H1 (cell line): ENCODE measurements around the gene PCDH9. TPM values are rescaled to one million over a fixed set of nuclear protein-coding genes. Genes with fewer than 3 reads are reported as not detected.

Source experiments
- CTCF ChIA-PET: fragments of 300-600 bp; sonication (Branson Sonifier 250); formaldehyde crosslinking; loops from one replicate; lab custom pipeline; 2021; ENCODE audit not compliant: partially characterized antibody; lab: Charles Lee
- POLR2A ChIA-PET: fragments of 300-600 bp; sonication (Branson Sonifier 250); formaldehyde crosslinking; loops from one replicate; lab custom pipeline; 2021; ENCODE audit warnings: inconsistent platforms; ENCODE audit not compliant: partially characterized antibody; lab: Charles Lee
- DNase-seq, 2 experiments: peaks; one replicate each; pipeline versions ENCODE4 v3.0.0 to v3.0.0-alpha.2; 2010 to 2022; ENCODE audit warnings: low spot score in 2 of 2, low read depth in 1 of 2, mixed read lengths in 1 of 2
- FAIRE-seq: peaks from 2 replicates; lab custom pipeline; 2011; peaks lifted over from hg19 to GRCh38; lab: Jason Lieb, UNC
- H2AFZ ChIP-seq: 2 replicates; pipeline ENCODE4 v1.8.1; 2012; ENCODE audit warnings: low read length, inconsistent platforms
- H2AK5ac ChIP-seq: 2 replicates; pipeline ENCODE4 v1.6.1; 2013; ENCODE audit warnings: low read depth, low read length
- H2BK120ac ChIP-seq: replicated peaks from 2 replicates; pipeline ENCODE3; 2013; ENCODE audit warnings: low read depth, low read length, inconsistent platforms
- H2BK12ac ChIP-seq: 2 replicates; pipeline ENCODE4 v1.6.1; 2013; ENCODE audit warnings: low read depth, low read length
- H2BK15ac ChIP-seq: 2 replicates; pipeline ENCODE4 v1.6.1; 2013; ENCODE audit warnings: low read length
- H2BK20ac ChIP-seq: 2 replicates; pipeline ENCODE4 v1.6.1; 2013; ENCODE audit warnings: low read length
- H2BK5ac ChIP-seq: 2 replicates; pipeline ENCODE4 v1.6.1; 2013; ENCODE audit warnings: low read depth, low read length
- H3K14ac ChIP-seq: 2 replicates; pipeline ENCODE4 v1.6.1; 2013; ENCODE audit warnings: inconsistent platforms; ENCODE audit not compliant: insufficient read length
- H3K18ac ChIP-seq: 2 replicates; pipeline ENCODE4 v1.6.1; 2013; ENCODE audit warnings: low read length; ENCODE audit errors: extremely low read depth
- H3K23ac ChIP-seq: 2 replicates; pipeline ENCODE4 v1.6.1; 2013; ENCODE audit warnings: inconsistent platforms; ENCODE audit not compliant: insufficient read length
- H3K23me2 ChIP-seq: 2 replicates; pipeline ENCODE4 v1.6.1; 2013; ENCODE audit warnings: low read depth, low read length
- H3K27ac ChIP-seq: 2 replicates; pipeline ENCODE4 v1.6.1; 2011; ENCODE audit warnings: low read depth, low read length, inconsistent platforms
- H3K27me3 ChIP-seq, 4 experiments: replicated peaks in 1 of 4; 1 replicate in 1 of 4; 2 replicates in 3 of 4; pipeline versions ENCODE4 v1.6.1 to v1.8.1; 2011 to 2013; ENCODE audit warnings: low read length in 3 of 4, mild to moderate bottlenecking in 3 of 4, inconsistent platforms in 2 of 4, mixed read lengths in 2 of 4, moderate library complexity in 1 of 4; ENCODE audit not compliant: control insufficient read depth in 3 of 4, insufficient read depth in 3 of 4; ENCODE audit errors: extremely low read depth in 1 of 4
- H3K36me3 ChIP-seq, 4 experiments: 2 replicates each; pipeline versions ENCODE4 v1.6.1 to v1.8.1; 2011 to 2013; ENCODE audit warnings: mild to moderate bottlenecking in 4 of 4, low read length in 3 of 4, moderate library complexity in 2 of 4, control low read depth in 1 of 4, inconsistent platforms in 1 of 4; ENCODE audit not compliant: insufficient read depth in 4 of 4, control insufficient read depth in 2 of 4
- H3K4ac ChIP-seq: replicated peaks from 2 replicates; pipeline ENCODE3; 2013; ENCODE audit warnings: low read length, low read depth, mixed read lengths, inconsistent platforms; ENCODE audit not compliant: insufficient read length
- H3K4me1 ChIP-seq, 4 experiments: replicated peaks in 1 of 4; 1 replicate in 1 of 4; 2 replicates in 3 of 4; pipeline versions ENCODE4 v1.6.1 to v1.8.1; 2011 to 2013; ENCODE audit warnings: low read length in 3 of 4, inconsistent platforms in 2 of 4, mixed read lengths in 1 of 4; ENCODE audit not compliant: insufficient read depth in 4 of 4, control insufficient read depth in 3 of 4
- H3K4me2 ChIP-seq, 2 experiments: 2 replicates each; pipeline versions ENCODE4 v1.6.1 to v1.8.1; 2011 to 2013; ENCODE audit warnings: low read depth in 2 of 2, low read length in 2 of 2, control low read depth in 1 of 2, inconsistent platforms in 1 of 2, mild to moderate bottlenecking in 1 of 2; ENCODE audit not compliant: insufficient read depth in 1 of 2
- H3K4me3 ChIP-seq, 4 experiments: fragments of 200-600, 300-600 bp in 1 of 4; sonication (generic), shearing (Covaris generic), sonication (Bioruptor Twin) in 1 of 4; 2 replicates each; pipeline versions ENCODE4 v1.5.1 to v1.8.1; 2011 to 2016; ENCODE audit warnings: low read length in 4 of 4, low read depth in 3 of 4, control low read depth in 2 of 4, inconsistent platforms in 2 of 4, mild to moderate bottlenecking in 2 of 4, mixed read lengths in 1 of 4, moderate library complexity in 1 of 4; ENCODE audit not compliant: insufficient read depth in 2 of 4; ENCODE audit errors: extremely low read depth in 1 of 4
- H3K56ac ChIP-seq: replicated peaks from 2 replicates; pipeline ENCODE3; 2013; ENCODE audit warnings: low read depth, mild to moderate bottlenecking, mixed read lengths, low read length, inconsistent platforms; ENCODE audit not compliant: insufficient read length
- H3K79me1 ChIP-seq: 2 replicates; pipeline ENCODE4 v1.6.1; 2013; ENCODE audit warnings: low read depth, low read length, control low read depth
- H3K79me2 ChIP-seq, 2 experiments: 2 replicates each; pipeline versions ENCODE4 v1.6.1 to v1.8.1; 2012 to 2013; ENCODE audit warnings: low read length in 2 of 2, mild to moderate bottlenecking in 2 of 2, inconsistent platforms in 1 of 2; ENCODE audit not compliant: insufficient read depth in 2 of 2, control insufficient read depth in 1 of 2
- H3K9ac ChIP-seq, 4 experiments: replicated peaks in 1 of 4; 1 replicate in 1 of 4; 2 replicates in 3 of 4; pipeline versions ENCODE4 v1.6.1 to v1.8.1; 2011 to 2013; ENCODE audit warnings: low read depth in 3 of 4, low read length in 3 of 4, control low read depth in 2 of 4, mild to moderate bottlenecking in 2 of 4, moderate library complexity in 2 of 4, inconsistent platforms in 1 of 4; ENCODE audit errors: extremely low read depth in 1 of 4
- H3K9me3 ChIP-seq, 2 experiments: 2 replicates each; pipeline versions ENCODE4 v1.6.1 to v1.8.1; 2012 to 2013; ENCODE audit warnings: mild to moderate bottlenecking in 2 of 2, moderate library complexity in 2 of 2, control low read depth in 1 of 2, inconsistent platforms in 1 of 2, low read depth in 1 of 2, low read length in 1 of 2, mixed read lengths in 1 of 2; ENCODE audit not compliant: insufficient read depth in 2 of 2
- H4K20me1 ChIP-seq, 2 experiments: replicated peaks in 1 of 2; 2 replicates each; pipeline versions ENCODE3 to v1.8.1; 2011 to 2013; ENCODE audit warnings: inconsistent platforms in 2 of 2, low read length in 2 of 2, mild to moderate bottlenecking in 1 of 2; ENCODE audit not compliant: insufficient read depth in 2 of 2, control insufficient read depth in 1 of 2
- H4K5ac ChIP-seq: 2 replicates; pipeline ENCODE4 v1.6.1; 2013; ENCODE audit warnings: low read length, low read depth, mixed read lengths, inconsistent platforms; ENCODE audit not compliant: insufficient read length
- H4K8ac ChIP-seq: 2 replicates; pipeline ENCODE4 v1.8.0; 2013; ENCODE audit warnings: mild to moderate bottlenecking, moderate library complexity, low read length, inconsistent platforms; ENCODE audit not compliant: insufficient read depth; ENCODE audit errors: extremely low read depth
- H4K91ac ChIP-seq: replicated peaks from 2 replicates; pipeline ENCODE3; 2013; ENCODE audit warnings: low read length, mixed read lengths, inconsistent platforms; ENCODE audit not compliant: insufficient read length
- KDM4A ChIP-seq: IDR thresholded peaks from one replicate; pipeline ENCODE4 v1.7.1; 2012; ENCODE audit warnings: low read depth, mild to moderate bottlenecking, moderate library complexity, low read length, inconsistent platforms; ENCODE audit not compliant: severe bottlenecking
- NRF1 ChIP-seq: IDR thresholded peaks from 2 replicates; pipeline ENCODE4 v1.6.1; 2011; ENCODE audit warnings: mild to moderate bottlenecking, low read depth, low read length, improper control_type of control experiment
- RNF2 ChIP-seq: fragments of 200-900, 300-1000 bp; sonication (generic); IDR thresholded peaks from 2 replicates; pipeline ENCODE4 v1.7.1; 2016; ENCODE audit warnings: borderline replicate concordance, low read depth, mild to moderate bottlenecking, antibody characterized with exemption, low read length; ENCODE audit not compliant: poor library complexity, severe bottlenecking; ENCODE audit errors: missing control alignments
- SRF ChIP-seq: IDR thresholded peaks from 2 replicates; pipeline ENCODE4 v1.6.1; 2011; ENCODE audit warnings: mild to moderate bottlenecking, low read depth, low read length, moderate library complexity
- WGBS, 2 experiments: shearing (Covaris generic) in 1 of 2; methylation state at CpG; one replicate each; pipeline versions ENCODE4 v1.1.6 to v1.1.7; 2013 to 2015; ENCODE audit warnings: low lambda C conversion rate in 2 of 2, mixed read lengths in 2 of 2, inconsistent platforms in 1 of 2, low coverage in 1 of 2, missing lambda C conversion rate in 1 of 2; ENCODE audit not compliant: insufficient replicate concordance in 2 of 2, insufficient coverage in 1 of 2, insufficient read length in 1 of 2; ENCODE audit errors: extremely low coverage in 1 of 2, missing lambda C conversion rate in 1 of 2; 5-methylcytosine and 5-hydroxymethylcytosine counted together
- polyA plus RNA-seq, 7 experiments: library from polyadenylated mRNA; depleted of rRNA in 3 of 7; stranded (reverse) in 5 of 7; unstranded in 2 of 7; fragments of >200 nt in 5 of 7; fragments of 200-250 nt in 2 of 7; gene quantifications; 1 replicate in 5 of 7; 2 replicates in 1 of 7; 4 replicates in 1 of 7; pipeline versions ENCODE4 v1.2.1 to v1.2.3, GENCODE V29; 2011 to 2013; ENCODE audit warnings: missing spikeins in 2 of 7, mixed read lengths in 2 of 7
- total RNA-seq: library from RNA; stranded (reverse); fragmentation: NEBNext Ultra II Directional; extraction: Animal tissue kit (Norgen Biotek cat#: 25700); gene quantifications from 2 replicates; pipeline ENCODE4 v1.2.1, GENCODE V29; 2021

The PCDH9 gene
- total and polyA plus RNA-seq, 2 of the 8 experiments (the other 6 are each of a cell fraction or from before 2014, with no cell fraction given), result 0.12 to 0.60 TPM

- Histone ChIP-seq H2AFZ (no peak overlapping the region), H3K36me3 (no peaks in the 10 kb centered on the region), H2BK5ac (no peak overlapping the region), H3K14ac (no peak overlapping the region), H2BK120ac (no peak overlapping the region), H2BK15ac (no peak overlapping the region), H3K23me2 (no peaks in the 10 kb centered on the region), H3K4me1 (no peaks in the 10 kb centered on the region; a peak in 1 of 7 replicates), H3K23ac (no peak overlapping the region), H4K20me1 (no peaks in the 10 kb centered on the region), H3K18ac (no peak overlapping the region), H4K5ac (no peak overlapping the region), H3K27ac (no peak overlapping the region), H3K79me1 (no peaks in the 10 kb centered on the region), H3K56ac (no peak overlapping the region), H3K27me3 (no peaks in the 10 kb centered on the region), H4K91ac (no peak overlapping the region), H2BK12ac (no peak overlapping the region), H3K9me3 (no peaks in the 10 kb centered on the region), H3K9ac (no peak overlapping the region), H2AK5ac (no peak overlapping the region), H4K8ac (no peak overlapping the region), H3K79me2 (no peaks in the 10 kb centered on the region), H2BK20ac (no peak overlapping the region), H3K4me3 (no peak overlapping the region), H3K4ac (no peak overlapping the region), H3K4me2 (no peak overlapping the region)
- no peak for FAIRE-seq
- 94% methylated on average over 1 of the region's 1 CpG; no CpG with 5 or more reads in 1 of the 2 experiments for WGBS, 2 experiments
- no peak for TF ChIP-seq RNF2
- TF ChIP-seq NRF1, result no peak
- TF ChIP-seq SRF, result no peak
- TF ChIP-seq KDM4A, result no peak
- ChIA-PET POLR2A (no interaction called here), CTCF (no interaction called here)
- DNase-seq, result no peak
These were observed 32.4 kb downstream of the PCDH9 start for GRCh38 chr13:67197704-67198103.
